ENCODE results near the gene KCNK3. TPM values are rescaled to one million over a fixed set of nuclear protein-coding genes. Genes with fewer than 3 reads are reported as not detected.
A peak's percentile ranks its signal among the peaks of the same experiment; 100 is the strongest.

KCNK3 gene
- total RNA-seq, 1 donor from 2014 or later = 9.6 TPM

DNA sequence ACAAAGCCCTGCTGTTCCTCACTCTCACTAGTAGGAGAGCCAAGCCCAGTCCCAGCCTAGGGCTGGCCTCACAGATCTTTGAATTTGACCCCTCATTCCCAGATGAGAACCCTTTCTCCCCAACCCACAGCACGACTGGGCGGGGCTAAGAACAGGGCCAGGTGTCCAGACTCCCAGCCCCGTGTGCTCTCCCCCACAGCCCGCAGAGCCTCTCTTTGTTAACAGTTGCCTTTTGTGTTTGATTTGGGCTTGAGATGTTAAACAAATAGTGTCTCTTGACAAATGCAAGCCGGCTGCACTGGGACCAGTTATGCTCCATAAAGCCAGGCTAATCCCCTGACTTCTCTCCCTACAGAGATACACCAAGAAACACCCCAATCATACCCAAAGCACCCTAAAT lies 4.7 kb upstream of the KCNK3 start:
- no peak for DNase-seq (ENCODE audit: low read depth)

DNA sequence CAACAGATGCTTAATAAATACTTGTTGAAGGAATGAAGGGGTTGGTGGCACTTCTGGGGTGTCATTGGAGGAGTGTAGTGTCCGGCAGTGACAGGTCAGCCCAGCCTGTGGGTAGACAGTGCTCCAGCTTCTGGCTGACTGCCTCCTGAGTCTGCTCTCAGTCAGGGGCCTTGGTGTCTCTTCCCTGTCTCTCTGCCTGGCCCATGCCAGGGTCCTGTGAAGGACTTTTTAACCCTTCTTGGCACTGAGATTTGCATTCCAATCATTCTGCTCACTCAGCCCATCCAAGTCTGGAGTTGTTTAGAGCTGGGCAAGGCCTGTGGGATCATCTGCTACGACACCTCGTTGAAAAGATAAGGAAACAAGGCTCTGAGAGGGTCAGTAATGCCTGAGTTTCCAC lies 1.4 kb upstream of the KCNK3 start:
- DNase-seq (ENCODE audit: low read depth) = no peak

DNA sequence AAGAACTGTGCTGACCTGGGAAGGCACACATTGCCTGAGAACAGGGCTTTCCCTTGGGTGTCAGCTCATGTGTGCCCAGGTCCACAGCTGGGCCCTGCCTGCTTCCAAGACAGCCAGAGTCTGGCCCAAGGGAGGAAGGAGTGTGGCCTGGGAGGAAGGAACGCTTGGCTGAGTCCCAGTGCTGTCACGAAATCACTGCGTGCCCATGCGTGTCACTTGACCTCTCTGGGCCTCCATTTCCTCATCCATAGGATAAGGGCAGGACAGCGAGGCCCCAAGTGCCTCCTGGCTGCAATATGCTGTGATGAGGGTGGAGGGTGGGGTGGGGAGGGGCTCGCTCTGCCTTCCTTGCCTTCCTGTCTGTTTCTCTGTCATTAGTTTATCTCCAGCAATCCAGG lies 642 bp upstream of the KCNK3 start:
- DNase-seq (ENCODE audit: low read depth) = peak; percentile 72

DNA sequence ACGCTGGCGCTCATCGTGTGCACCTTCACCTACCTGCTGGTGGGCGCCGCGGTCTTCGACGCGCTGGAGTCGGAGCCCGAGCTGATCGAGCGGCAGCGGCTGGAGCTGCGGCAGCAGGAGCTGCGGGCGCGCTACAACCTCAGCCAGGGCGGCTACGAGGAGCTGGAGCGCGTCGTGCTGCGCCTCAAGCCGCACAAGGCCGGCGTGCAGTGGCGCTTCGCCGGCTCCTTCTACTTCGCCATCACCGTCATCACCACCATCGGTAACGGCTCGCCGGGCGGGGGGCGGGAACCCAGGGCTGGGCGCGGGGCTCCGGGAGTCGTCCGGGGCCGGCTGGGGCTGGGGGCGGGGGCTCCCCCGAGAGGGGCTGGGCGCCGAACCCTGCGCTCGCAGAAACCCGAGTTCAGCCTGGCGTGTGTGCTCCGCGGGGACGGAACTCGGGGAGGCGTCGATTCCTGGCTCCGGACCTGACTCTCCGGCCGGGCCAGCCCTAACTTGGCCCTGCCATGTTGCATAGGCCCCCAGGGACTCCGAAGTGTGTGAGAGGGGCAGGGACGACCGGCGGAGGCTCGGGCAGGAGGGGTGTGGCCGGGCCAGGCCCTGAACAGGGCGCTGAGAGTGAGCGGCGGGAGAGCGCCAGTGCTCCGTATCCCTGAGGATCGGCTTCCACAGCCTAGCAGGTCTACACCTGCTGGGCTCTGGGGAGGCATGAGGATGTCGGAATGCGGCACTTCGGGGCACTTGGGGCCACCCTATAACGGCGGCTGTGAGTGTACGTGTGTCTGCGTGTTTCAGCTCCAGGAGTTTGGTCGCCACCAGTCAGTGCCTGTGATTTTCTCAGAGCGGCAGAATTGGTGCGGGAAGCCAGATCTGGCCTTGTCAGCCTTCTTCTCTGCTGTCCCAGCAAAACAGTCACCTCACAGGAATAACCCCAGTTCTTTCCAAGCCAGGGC lies 651 bp downstream of the KCNK3 start:
- no peak for DNase-seq (ENCODE audit: low read depth)

GRCh38 chr2:26694001-26694400 lies 1.5 kb downstream of the KCNK3 start:
- DNase-seq (ENCODE audit: low read depth) = no peak

DNA sequence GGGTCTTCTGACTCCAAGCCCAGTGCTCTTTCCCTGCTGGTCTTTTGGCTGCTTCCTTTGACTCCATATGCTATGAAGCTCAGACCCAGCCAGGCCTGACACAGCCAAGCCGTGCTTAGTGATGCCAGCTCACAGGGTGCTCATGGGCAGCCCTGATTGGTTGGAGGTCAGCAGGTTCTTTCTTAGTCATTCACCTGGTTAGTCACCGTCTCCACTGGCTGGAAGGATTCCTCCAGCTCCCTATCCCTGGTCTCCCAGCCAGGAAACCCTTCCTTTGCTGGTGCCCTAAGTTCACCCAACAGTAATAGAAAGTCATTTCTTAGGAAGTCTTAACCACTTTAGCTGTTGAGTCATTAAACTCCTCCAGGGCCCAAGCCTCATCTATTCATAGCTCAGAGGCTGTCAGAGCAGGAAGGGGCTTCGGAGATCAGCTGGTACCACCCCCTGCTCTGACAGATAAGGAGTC lies 3.9 kb downstream of the KCNK3 start:
- peak; percentile 100 for DNase-seq (ENCODE audit: low read depth)

DNA sequence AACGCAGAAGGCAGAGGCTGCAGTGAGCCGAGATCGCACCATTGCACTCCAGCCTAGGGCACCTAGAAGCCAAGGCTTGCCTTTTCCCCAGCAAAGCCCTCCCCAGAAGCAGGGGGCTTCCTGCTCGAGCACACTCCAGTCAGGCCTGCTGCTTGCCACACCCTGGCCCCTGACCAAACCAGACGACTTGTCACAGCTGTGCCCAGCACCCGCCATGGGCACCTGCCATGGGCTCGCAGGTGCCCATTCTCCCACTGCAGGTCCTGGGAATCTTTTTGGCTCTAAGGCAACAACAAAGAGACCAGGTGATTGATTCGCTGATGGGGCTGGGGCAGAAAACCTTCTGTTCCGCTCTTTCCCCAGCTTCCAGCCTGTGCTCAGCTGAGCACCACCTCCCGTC lies 4.9 kb downstream of the KCNK3 start:
- DNase-seq (ENCODE audit: low read depth) = no peak

DNA sequence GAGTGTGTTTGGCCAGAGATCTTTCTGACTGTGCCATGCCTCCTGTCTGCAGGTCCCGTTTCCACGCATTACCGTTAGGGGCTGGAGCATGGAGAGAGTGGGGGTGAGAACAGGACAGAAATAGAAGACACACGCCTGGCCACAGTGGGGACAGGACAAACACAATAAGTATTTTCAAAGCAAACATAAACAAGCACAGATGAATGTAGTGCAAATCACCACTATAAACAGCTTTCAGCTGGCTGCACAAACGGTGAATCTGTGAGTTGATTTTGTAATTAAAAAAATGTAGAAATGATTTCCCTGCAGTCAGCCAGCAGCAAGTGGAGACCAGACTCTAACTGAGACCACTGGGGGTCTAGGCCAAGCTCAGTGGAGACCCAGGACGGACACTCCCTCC lies 6.8 kb downstream of the KCNK3 start:
- no peak for DNase-seq (ENCODE audit: low read depth)

DNA sequence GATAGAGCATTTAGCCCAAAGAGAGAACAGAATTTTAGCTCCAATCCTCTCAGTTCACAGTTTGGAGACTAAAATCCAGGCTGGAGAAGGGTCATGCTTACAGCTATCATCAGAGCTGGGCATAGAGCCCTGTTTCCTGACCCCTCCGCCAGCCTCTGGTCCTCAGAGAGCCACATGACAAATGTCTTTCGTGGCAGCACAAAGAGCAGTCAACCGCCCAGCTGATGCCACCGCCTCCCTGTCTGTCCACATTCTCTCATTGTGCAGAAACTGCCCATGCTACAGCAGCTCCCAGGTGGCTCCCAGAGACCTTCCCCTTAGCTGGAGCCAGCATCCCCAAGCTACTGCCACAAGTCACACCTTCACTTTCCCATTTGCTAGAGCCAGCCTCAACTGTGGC lies 7.6 kb downstream of the KCNK3 start:
- no peak for DNase-seq (ENCODE audit: low read depth)

GRCh38 chr2:26701596-26701995 lies 9.1 kb downstream of the KCNK3 start:
- no peak for DNase-seq (ENCODE audit: low read depth)

- DNase-seq (ENCODE audit: low read depth) = no peak
Measured at GRCh38 chr2:26702025-26702424, 9.5 kb downstream of the KCNK3 start.

DNA sequence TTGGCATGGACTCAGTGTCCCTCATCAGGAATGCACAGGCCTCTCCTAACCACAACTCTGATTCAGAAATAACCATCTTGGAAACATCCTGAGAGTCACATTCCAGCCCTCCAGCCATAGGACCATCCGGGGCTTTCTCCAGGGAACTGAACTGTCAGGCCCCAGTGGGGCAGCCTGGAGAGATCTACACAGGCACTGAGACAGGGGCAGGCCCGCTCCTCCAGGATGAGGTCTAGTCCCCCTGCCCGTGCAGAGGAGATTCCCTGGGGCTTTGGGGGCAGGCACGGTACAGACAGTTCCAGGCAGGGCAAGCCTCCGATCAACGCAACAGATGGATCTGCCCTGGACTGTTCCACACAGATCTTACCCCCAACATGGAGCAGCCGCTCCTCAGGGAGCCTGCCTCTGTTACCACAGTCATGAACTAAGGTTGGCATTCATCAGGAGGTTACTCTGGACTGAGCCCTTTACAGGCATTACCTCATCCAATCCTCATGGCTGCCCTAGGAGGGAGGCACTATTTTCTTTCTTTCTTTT lies 12.0 kb downstream of the KCNK3 start:
- peak; percentile 69 for DNase-seq (ENCODE audit: low read depth)

DNA sequence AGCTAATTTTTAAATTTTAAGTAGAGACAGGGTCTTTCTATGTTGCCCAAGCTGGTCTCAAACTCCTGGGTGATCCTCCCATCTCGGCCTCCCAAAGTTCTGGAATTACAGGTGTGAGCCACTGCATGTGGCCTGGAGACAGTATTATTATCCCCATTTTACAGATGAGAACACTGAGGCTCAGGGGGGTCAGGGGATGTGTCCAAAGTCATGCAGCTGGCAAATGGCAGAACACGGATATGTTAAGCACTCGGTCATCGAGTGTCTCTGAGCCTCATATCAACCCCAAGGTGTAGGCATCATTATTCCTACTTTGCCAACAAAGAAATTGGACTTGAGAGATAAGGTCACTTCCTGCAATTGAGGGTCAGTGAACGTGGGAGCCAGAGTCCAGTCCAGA lies 12.6 kb downstream of the KCNK3 start:
- DNase-seq (ENCODE audit: low read depth) = no peak

DNA sequence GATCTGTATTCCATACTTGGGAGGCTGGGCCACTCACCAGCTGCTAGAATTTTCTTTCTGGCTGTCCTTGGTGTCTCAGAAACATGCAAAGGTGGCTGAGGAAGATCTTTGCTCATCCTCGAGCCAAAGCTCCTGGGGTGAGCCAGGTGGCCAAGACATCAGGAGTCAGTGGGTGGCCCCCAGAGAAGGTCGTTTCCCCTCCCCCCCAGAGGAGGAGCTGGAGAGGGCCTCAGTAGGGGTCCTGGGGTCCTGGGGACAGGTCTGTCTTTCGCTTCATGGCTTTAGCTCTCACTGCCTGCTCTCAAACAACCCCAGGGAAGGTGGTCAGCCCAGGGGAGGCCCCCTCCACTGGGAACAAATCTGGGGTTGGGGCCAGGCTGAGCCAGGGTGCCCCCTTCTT lies 13.6 kb downstream of the KCNK3 start:
- DNase-seq (ENCODE audit: low read depth) = no peak

- DNase-seq (ENCODE audit: low read depth) = no peak
Measured at GRCh38 chr2:26706616-26707473, 14.3 kb downstream of the KCNK3 start.

DNA sequence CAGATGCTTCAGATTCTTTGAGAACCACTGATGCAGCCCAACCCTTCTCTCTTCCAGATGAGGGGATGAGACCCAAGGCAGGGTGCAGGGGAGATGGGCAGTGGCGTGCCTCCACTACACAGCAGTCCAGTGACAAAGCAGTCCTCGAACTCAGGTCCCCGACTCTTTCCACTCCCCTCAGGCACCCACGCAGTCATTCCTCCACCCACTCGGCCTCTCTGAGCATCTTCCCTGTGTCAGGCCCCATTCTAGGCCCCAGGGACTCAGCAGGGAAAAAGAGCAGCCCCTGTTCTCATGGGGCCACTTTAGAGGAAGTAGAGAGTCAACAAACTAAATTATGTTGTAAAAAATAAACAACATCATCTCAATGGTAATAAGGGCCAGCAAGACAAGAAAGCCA lies 15.2 kb downstream of the KCNK3 start:
- DNase-seq (ENCODE audit: low read depth) = no peak

DNA sequence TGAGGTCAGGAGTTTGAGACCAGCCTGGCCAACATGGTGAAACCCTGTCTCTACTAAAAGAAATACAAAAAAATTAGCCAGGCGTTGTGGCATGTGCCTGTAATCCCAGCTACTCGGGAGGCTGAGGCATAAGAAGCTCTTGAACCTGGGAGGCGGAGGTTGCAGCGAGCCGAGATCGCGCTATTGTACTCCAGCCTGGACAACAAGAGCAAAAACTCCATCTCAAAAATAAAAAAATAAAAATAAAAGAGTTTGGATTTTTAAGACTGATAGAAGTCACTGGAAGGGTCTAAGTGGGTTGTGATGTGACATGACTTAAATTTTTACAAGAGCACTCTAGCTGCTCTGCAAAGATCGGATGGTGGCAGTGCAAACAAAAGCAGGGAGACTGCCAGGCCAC lies 15.9 kb downstream of the KCNK3 start:
- no peak for DNase-seq (ENCODE audit: low read depth)

- no peak for DNase-seq (ENCODE audit: low read depth)
Measured at GRCh38 chr2:26709323-26710110, 17.0 kb downstream of the KCNK3 start.

- no peak for DNase-seq (ENCODE audit: low read depth)
Measured at GRCh38 chr2:26710145-26710544, 17.6 kb downstream of the KCNK3 start.

GRCh38 chr2:26710743-26711456 lies 18.4 kb downstream of the KCNK3 start:
- no peak for DNase-seq (ENCODE audit: low read depth)

All from renal cortical epithelial cell (primary cell).